ENCODE measurements around the gene PPEF2. TPM values are rescaled to one million over a fixed set of nuclear protein-coding genes. Genes with fewer than 3 reads are reported as not detected.
"Not testable (repeated sequence)": the region's sequence is repeated elsewhere in the genome, so short reads cannot be mapped to it uniquely, and the experiment has no call there.

PPEF2 gene
- total and polyA plus RNA-seq, 2 experiments from 2014 or later = not detected

GRCh38 chr4:75916091-75916661 lies 13.9 kb upstream of the PPEF2 start:
- Histone ChIP-seq H3K9me3 (ENCODE audit: low read depth) (no peaks in the 10 kb centered on the region), H2AFZ (no peak overlapping the region), H3K4me2 (peak overlapping the region; percentile 22), H4K20me1 (ENCODE audit: insufficient read depth, poor library complexity, severe bottlenecking) (no peaks in the 10 kb centered on the region), H3K4me3 (no peak overlapping the region), H3K27me3 (no peaks in the 10 kb centered on the region), H3K79me2 (no peaks in the 10 kb centered on the region), H3K36me3 (replicated peaks; ENCODE audit: insufficient read depth, low read depth) (no peaks in the 10 kb centered on the region), H3K9me2 (replicated peaks; ENCODE audit: insufficient read depth) (no peaks in the 10 kb centered on the region), H3K27ac (peak overlapping the region; percentile 4), H3K4me1 (ENCODE audit: insufficient read depth) (peaks cover 17% of the 10 kb centered on the region)
- 38% methylated on average over 1 of the region's 1 CpG for WGBS (ENCODE audit: low lambda C conversion rate, missing lambda C conversion rate)
- peak; percentile 73 for DNase-seq (ENCODE audit: low spot score)
- no peak for TF ChIP-seq EZH2phosphoT487 (IDR thresholded peaks at IDR 0.05; ENCODE audit: low read depth, severe bottlenecking, unreplicated experiment)
- TF ChIP-seq CTCF (IDR thresholded peaks at IDR 0.05; ENCODE audit: poor library complexity) = peak; percentile 85
- no peak for TF ChIP-seq EZH2 (IDR thresholded peaks at IDR 0.05; ENCODE audit: borderline replicate concordance)

GRCh38 chr4:75912968-75913367 lies 10.7 kb upstream of the PPEF2 start:
- Histone ChIP-seq H3K9me2 (replicated peaks; ENCODE audit: insufficient read depth) (no peaks in the 10 kb centered on the region), H3K4me2 (no peak overlapping the region), H3K4me3 (no peak overlapping the region), H3K27me3 (no peaks in the 10 kb centered on the region), H3K36me3 (replicated peaks; ENCODE audit: insufficient read depth, low read depth) (no peaks in the 10 kb centered on the region), H3K4me1 (ENCODE audit: insufficient read depth) (peaks cover 7% of the 10 kb centered on the region), H4K20me1 (ENCODE audit: insufficient read depth, poor library complexity, severe bottlenecking) (no peaks in the 10 kb centered on the region), H2AFZ (no peak overlapping the region), H3K9me3 (ENCODE audit: low read depth) (no peaks in the 10 kb centered on the region), H3K79me2 (no peaks in the 10 kb centered on the region), H3K27ac (no peak overlapping the region)
- WGBS (ENCODE audit: low lambda C conversion rate, missing lambda C conversion rate) = 72% methylated on average over 6 of the region's 6 CpGs
- no peak for TF ChIP-seq CTCF (IDR thresholded peaks at IDR 0.05; ENCODE audit: poor library complexity)
- no peak for TF ChIP-seq EZH2phosphoT487 (IDR thresholded peaks at IDR 0.05; ENCODE audit: low read depth, severe bottlenecking, unreplicated experiment)
- no peak for TF ChIP-seq EZH2 (IDR thresholded peaks at IDR 0.05; ENCODE audit: borderline replicate concordance)
- no peak for DNase-seq (ENCODE audit: low spot score)

- H3K9me2 ChIP-seq (replicated peaks; ENCODE audit: insufficient read depth); H3K4me1 ChIP-seq (ENCODE audit: insufficient read depth); H3K27me3 ChIP-seq; DNase-seq (ENCODE audit: low spot score); H3K27ac ChIP-seq; H2AFZ ChIP-seq; H3K79me2 ChIP-seq; H3K4me2 ChIP-seq; H3K36me3 ChIP-seq (replicated peaks; ENCODE audit: insufficient read depth, low read depth); H3K4me3 ChIP-seq; H4K20me1 ChIP-seq (ENCODE audit: insufficient read depth, poor library complexity, severe bottlenecking); H3K9me3 ChIP-seq (ENCODE audit: low read depth): not testable (repeated sequence)
- WGBS (ENCODE audit: low lambda C conversion rate, missing lambda C conversion rate) = 94% methylated on average over 6 of the region's 6 CpGs
Measured at GRCh38 chr4:75910831-75911230, 8.6 kb upstream of the PPEF2 start.

- no peaks in the 10 kb centered on the region for H3K27me3 ChIP-seq
- H3K9me3 ChIP-seq (ENCODE audit: low read depth) = no peaks in the 10 kb centered on the region
- no peaks in the 10 kb centered on the region for H3K9me2 ChIP-seq (replicated peaks; ENCODE audit: insufficient read depth)
- no peaks in the 10 kb centered on the region for H4K20me1 ChIP-seq (ENCODE audit: insufficient read depth, poor library complexity, severe bottlenecking)
- 86% methylated on average over 5 of the region's 5 CpGs for WGBS (ENCODE audit: low lambda C conversion rate, missing lambda C conversion rate)
- no peak for DNase-seq (ENCODE audit: low spot score)
- TF ChIP-seq EZH2phosphoT487 (IDR thresholded peaks at IDR 0.05; ENCODE audit: low read depth, severe bottlenecking, unreplicated experiment) (no peak), EZH2 (IDR thresholded peaks at IDR 0.05; ENCODE audit: borderline replicate concordance) (no peak), CTCF (IDR thresholded peaks at IDR 0.05; ENCODE audit: poor library complexity) (no peak)
- H3K4me3 ChIP-seq = no peak overlapping the region
- no peaks in the 10 kb centered on the region for H3K79me2 ChIP-seq
- H3K36me3 ChIP-seq (replicated peaks; ENCODE audit: insufficient read depth, low read depth) = no peaks in the 10 kb centered on the region
- H3K27ac ChIP-seq = no peak overlapping the region
- H3K4me2 ChIP-seq = no peak overlapping the region
- H3K4me1 ChIP-seq (ENCODE audit: insufficient read depth) = no peaks in the 10 kb centered on the region
- H2AFZ ChIP-seq = no peak overlapping the region
Measured at GRCh38 chr4:75909405-75909804, 7.2 kb upstream of the PPEF2 start.

Data from hepatocyte (in vitro differentiated cells).